ENCODE data around the gene INSR. TPM values are rescaled to one million over a fixed set of nuclear protein-coding genes. Genes with fewer than 3 reads are reported as not detected.
"Not testable (repeated sequence)": the region's sequence is repeated elsewhere in the genome, so short reads cannot be mapped to it uniquely, and the experiment has no call there.

The INSR gene
- total RNA-seq, 1 donor from 2014 or later, result 32.5 TPM

DNA sequence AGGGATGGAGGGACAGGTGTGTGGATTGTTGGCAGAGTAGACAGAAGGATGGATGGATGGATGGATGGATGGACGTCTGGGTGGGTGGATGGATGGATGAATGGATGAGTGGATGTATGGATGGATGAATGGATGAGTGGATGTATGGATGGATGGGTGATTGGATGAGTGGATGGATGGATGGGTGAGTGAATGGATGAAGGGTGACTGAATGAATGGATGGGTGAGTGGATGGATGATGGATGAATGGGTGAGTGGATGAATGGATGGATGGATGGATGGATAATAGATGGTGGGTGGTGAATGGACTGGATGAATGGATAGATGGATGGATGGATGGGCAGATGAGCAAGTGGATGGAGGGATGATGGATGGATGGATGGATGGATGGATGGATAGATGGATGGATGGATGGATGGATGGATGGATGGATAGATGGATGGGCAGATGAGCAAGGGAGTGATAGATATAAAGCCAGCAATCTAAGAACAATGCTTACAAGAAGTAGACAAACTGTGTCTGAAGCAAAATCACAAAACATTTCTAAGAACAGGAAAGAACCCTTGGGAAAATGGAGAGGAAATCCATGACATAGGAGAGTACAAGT, 65.2 kb downstream of the INSR start:
- Mint-ChIP-seq H3K36me3 (ENCODE audit: low read depth) (peaks cover 2% of the 10 kb centered on the region), H3K9me3 (ENCODE audit: low read depth) (no peaks in the 10 kb centered on the region), H3K27ac (ENCODE audit: unreplicated experiment) (no peak overlapping the region), H3K4me1 (ENCODE audit: low read depth) (peaks cover 12% of the 10 kb centered on the region), H3K4me3 (ENCODE audit: unreplicated experiment) (no peak overlapping the region), H3K27me3 (ENCODE audit: low read depth) (no peaks in the 10 kb centered on the region)
- TF ChIP-seq, protein P1, sequence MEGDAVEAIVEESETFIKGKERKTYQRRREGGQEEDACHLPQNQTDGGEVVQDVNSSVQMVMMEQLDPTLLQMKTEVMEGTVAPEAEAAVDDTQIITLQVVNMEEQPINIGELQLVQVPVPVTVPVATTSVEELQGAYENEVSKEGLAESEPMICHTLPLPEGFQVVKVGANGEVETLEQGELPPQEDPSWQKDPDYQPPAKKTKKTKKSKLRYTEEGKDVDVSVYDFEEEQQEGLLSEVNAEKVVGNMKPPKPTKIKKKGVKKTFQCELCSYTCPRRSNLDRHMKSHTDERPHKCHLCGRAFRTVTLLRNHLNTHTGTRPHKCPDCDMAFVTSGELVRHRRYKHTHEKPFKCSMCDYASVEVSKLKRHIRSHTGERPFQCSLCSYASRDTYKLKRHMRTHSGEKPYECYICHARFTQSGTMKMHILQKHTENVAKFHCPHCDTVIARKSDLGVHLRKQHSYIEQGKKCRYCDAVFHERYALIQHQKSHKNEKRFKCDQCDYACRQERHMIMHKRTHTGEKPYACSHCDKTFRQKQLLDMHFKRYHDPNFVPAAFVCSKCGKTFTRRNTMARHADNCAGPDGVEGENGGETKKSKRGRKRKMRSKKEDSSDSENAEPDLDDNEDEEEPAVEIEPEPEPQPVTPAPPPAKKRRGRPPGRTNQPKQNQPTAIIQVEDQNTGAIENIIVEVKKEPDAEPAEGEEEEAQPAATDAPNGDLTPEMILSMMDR (IDR thresholded peaks at IDR 0.05), result no peak
- no peak for DNase-seq (ENCODE audit: low spot score)

DNA sequence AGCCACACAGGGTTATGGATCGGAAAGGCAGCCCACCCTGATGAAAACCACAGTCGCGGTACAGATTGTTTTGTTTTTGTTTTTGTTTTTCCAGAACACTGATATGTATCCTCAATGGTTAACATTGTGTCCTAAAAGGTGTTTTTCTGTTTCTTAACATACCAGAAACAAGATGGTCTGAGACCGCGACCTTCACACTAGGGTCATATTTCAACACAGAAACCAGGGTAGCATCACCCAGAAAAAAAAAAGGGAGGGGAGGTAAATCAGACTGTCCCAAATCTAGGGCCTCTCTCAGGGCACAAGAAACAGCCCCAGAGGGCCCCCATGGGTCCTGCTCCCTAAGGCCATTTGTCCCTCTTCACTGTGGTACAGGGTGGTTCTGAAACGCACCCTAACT, 66.5 kb downstream of the INSR start:
- TF ChIP-seq, protein P1 (IDR thresholded peaks at IDR 0.05), result no peak
- peaks cover 16% of the 10 kb centered on the region for H3K4me1 Mint-ChIP-seq (ENCODE audit: low read depth)
- no peak overlapping the region for H3K4me3 Mint-ChIP-seq (ENCODE audit: unreplicated experiment)
- H3K27me3 Mint-ChIP-seq (ENCODE audit: low read depth), result no peaks in the 10 kb centered on the region
- H3K9me3 Mint-ChIP-seq (ENCODE audit: low read depth), result no peaks in the 10 kb centered on the region
- no peak overlapping the region for H3K27ac Mint-ChIP-seq (ENCODE audit: unreplicated experiment)
- peaks cover 2% of the 10 kb centered on the region for H3K36me3 Mint-ChIP-seq (ENCODE audit: low read depth)
- DNase-seq (ENCODE audit: low spot score), result no peak

DNA sequence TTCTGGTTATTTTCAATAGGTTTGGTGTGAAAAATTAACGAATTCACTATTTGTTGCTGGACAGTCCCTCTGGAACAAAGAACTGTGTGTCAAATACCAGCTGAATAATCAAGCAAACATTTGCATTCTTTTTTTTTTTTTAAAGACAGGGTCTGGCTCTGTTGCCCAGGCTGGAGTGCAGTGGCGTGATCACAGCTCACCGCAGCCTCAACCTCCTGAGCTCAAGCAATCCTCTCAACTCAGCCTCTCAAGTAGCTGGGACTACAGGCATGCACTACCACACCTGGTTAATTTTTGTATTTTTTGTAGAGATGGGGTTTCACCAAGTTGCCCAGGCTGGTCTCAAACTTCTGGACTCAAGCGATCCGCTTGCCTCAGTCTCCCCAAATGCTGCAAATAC, 67.1 kb downstream of the INSR start:
- H3K27me3 Mint-ChIP-seq (ENCODE audit: low read depth); H3K27ac Mint-ChIP-seq (ENCODE audit: unreplicated experiment); DNase-seq (ENCODE audit: low spot score); H3K9me3 Mint-ChIP-seq (ENCODE audit: low read depth); H3K4me3 Mint-ChIP-seq (ENCODE audit: unreplicated experiment); H3K36me3 Mint-ChIP-seq (ENCODE audit: low read depth): not testable (repeated sequence)
- H3K4me1 Mint-ChIP-seq (ENCODE audit: low read depth), result peaks cover 16% of the 10 kb centered on the region

DNA sequence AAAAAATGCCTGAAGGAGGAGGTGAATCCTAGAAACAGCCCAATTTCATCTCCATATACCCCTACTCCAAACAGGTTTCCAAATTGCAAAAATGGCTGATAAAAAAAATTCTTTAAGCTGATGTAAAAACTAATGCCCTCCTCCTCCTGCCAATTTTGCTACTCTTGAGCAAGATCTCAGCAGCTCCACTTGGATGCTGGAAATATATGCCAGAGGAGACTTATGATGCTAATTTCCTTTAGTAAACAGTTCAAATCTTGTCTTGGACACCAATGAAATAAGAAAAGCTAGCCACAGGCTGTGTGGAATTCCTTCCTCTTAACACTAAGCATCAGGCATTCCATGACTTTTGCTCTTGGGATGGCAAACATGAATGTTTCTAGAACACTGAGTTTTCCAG, 67.5 kb downstream of the INSR start:
- Mint-ChIP-seq H3K27me3 (ENCODE audit: low read depth) (no peaks in the 10 kb centered on the region), H3K4me3 (ENCODE audit: unreplicated experiment) (no peak overlapping the region), H3K4me1 (ENCODE audit: low read depth) (peaks cover 16% of the 10 kb centered on the region), H3K9me3 (ENCODE audit: low read depth) (no peaks in the 10 kb centered on the region), H3K36me3 (ENCODE audit: low read depth) (peaks cover 2% of the 10 kb centered on the region), H3K27ac (ENCODE audit: unreplicated experiment) (no peak overlapping the region)
- DNase-seq (ENCODE audit: low spot score), result no peak
- TF ChIP-seq, protein P1 (IDR thresholded peaks at IDR 0.05), result no peak

DNA sequence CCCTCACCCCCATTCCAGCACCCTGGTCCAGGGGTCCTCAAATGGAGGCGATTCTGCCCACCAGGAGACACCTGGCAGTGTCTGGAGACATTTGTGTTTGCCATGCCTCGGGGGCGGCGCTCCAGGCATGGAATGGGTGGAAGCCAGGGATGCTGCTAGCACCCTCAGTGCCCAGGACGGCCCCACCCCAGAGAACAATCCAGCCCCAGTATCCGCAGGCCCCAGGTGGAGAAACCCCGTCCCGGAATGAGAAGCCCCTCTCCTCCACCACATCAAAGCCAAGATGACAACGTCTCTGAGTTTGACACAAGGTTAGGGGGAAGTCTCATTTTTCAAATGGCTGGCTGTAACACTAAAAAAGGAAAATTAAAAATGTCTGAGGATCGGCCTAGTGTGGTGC, 68.5 kb downstream of the INSR start:
- peaks cover 2% of the 10 kb centered on the region for H3K36me3 Mint-ChIP-seq (ENCODE audit: low read depth)
- H3K27me3 Mint-ChIP-seq (ENCODE audit: low read depth), result no peaks in the 10 kb centered on the region
- H3K27ac Mint-ChIP-seq (ENCODE audit: unreplicated experiment), result no peak overlapping the region
- no peak overlapping the region for H3K4me3 Mint-ChIP-seq (ENCODE audit: unreplicated experiment)
- no peak for DNase-seq (ENCODE audit: low spot score)
- TF ChIP-seq, protein P1 (IDR thresholded peaks at IDR 0.05), result no peak
- no peaks in the 10 kb centered on the region for H3K9me3 Mint-ChIP-seq (ENCODE audit: low read depth)
- peaks cover 16% of the 10 kb centered on the region for H3K4me1 Mint-ChIP-seq (ENCODE audit: low read depth)

DNA sequence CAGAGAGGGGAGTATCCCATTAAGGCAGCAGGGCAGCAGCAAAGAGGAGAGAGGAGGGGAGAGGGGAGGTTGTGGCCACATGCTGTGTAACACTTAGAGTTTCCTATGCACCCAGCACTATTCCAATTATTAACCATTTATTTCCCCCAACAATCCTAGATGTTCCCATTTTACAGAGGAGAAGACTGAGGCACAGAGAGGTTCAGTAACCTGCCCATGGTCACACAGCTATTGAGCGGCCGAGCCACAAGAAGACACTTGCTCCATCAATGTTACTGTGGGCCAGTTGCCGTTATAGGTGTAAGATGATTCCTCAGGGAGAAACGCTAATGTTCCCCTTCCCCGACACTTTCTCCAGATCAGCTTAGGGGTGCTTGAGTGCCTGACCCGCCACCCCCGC, 69.2 kb downstream of the INSR start:
- Mint-ChIP-seq H3K27ac (ENCODE audit: unreplicated experiment) (no peak overlapping the region), H3K4me1 (ENCODE audit: low read depth) (peaks cover 16% of the 10 kb centered on the region), H3K9me3 (ENCODE audit: low read depth) (no peaks in the 10 kb centered on the region), H3K27me3 (ENCODE audit: low read depth) (no peaks in the 10 kb centered on the region), H3K4me3 (ENCODE audit: unreplicated experiment) (no peak overlapping the region), H3K36me3 (ENCODE audit: low read depth) (peaks cover 2% of the 10 kb centered on the region)
- TF ChIP-seq, protein P1 (IDR thresholded peaks at IDR 0.05), result no peak
- no peak for DNase-seq (ENCODE audit: low spot score)
